H9 (cell line): ENCODE results near the gene SEPTIN5. TPM values are rescaled to one million over a fixed set of nuclear protein-coding genes. Genes with fewer than 3 reads are reported as not detected.

Experiments used
- DNase-seq: peaks from one replicate; pipeline ENCODE4 v3.0.0-alpha.2; 2017
- H2AFZ ChIP-seq: one replicate; pipeline ENCODE4 v1.6.1; 2013; ENCODE audit warnings: mild to moderate bottlenecking, low read length, control low read depth, moderate library complexity
- H2AK5ac ChIP-seq: 2 replicates; pipeline ENCODE4 v1.6.1; 2013; ENCODE audit warnings: low read length, control low read depth, mixed read lengths; ENCODE audit not compliant: insufficient read length
- H2BK120ac ChIP-seq: one replicate; pipeline ENCODE4 v1.6.1; 2013; ENCODE audit warnings: low read depth, mild to moderate bottlenecking, low read length, control low read depth, inconsistent platforms; ENCODE audit not compliant: poor library complexity, severe bottlenecking
- H2BK12ac ChIP-seq: 2 replicates; pipeline ENCODE4 v1.6.1; 2013; ENCODE audit warnings: low read length, control low read depth, mixed read lengths, low read depth; ENCODE audit not compliant: insufficient read length
- H2BK15ac ChIP-seq: 2 replicates; pipeline ENCODE4 v1.6.1; 2013; ENCODE audit warnings: low read depth, low read length, control low read depth
- H2BK20ac ChIP-seq: one replicate; pipeline ENCODE4 v1.6.1; 2013; ENCODE audit warnings: low read depth, mild to moderate bottlenecking, low read length, control low read depth, inconsistent platforms; ENCODE audit not compliant: poor library complexity, severe bottlenecking
- H2BK5ac ChIP-seq: 2 replicates; pipeline ENCODE4 v1.6.1; 2013; ENCODE audit warnings: low read length, control low read depth, mixed read lengths; ENCODE audit not compliant: insufficient read length
- H3K14ac ChIP-seq: 2 replicates; pipeline ENCODE4 v1.6.1; 2013; ENCODE audit warnings: low read length, control low read depth; ENCODE audit not compliant: insufficient read depth
- H3K18ac ChIP-seq: 2 replicates; pipeline ENCODE4 v1.6.1; 2013; ENCODE audit warnings: low read depth, mild to moderate bottlenecking, mixed read lengths, low read length, control low read depth; ENCODE audit not compliant: insufficient read length
- H3K23ac ChIP-seq: 2 replicates; pipeline ENCODE4 v1.6.1; 2013; ENCODE audit warnings: low read length, control low read depth, mixed read lengths, low read depth; ENCODE audit not compliant: insufficient read length
- H3K23me2 ChIP-seq: 2 replicates; pipeline ENCODE4 v1.6.1; 2013; ENCODE audit warnings: low read depth, mild to moderate bottlenecking, mixed read lengths, low read length, control low read depth; ENCODE audit not compliant: insufficient read length, poor library complexity, severe bottlenecking
- H3K27ac ChIP-seq: 2 replicates; pipeline ENCODE4 v1.5.1; 2013; ENCODE audit warnings: low read length, control low read depth, mixed read lengths, low read depth; ENCODE audit not compliant: insufficient read length
- H3K27me3 ChIP-seq: 2 replicates; pipeline ENCODE4 v1.6.1; 2013; ENCODE audit warnings: low read length, control low read depth, inconsistent platforms; ENCODE audit not compliant: insufficient read depth
- H3K4ac ChIP-seq: 2 replicates; pipeline ENCODE4 v1.6.1; 2013; ENCODE audit warnings: low read depth, mild to moderate bottlenecking, control low read depth, inconsistent platforms, low read length, moderate library complexity
- H3K4me1 ChIP-seq: 2 replicates; pipeline ENCODE4 v1.6.1; 2013; ENCODE audit warnings: low read length, control low read depth, inconsistent platforms; ENCODE audit not compliant: insufficient read depth
- H3K4me2 ChIP-seq: 2 replicates; pipeline ENCODE4 v1.6.1; 2013; ENCODE audit warnings: low read length, control low read depth, mixed read lengths; ENCODE audit not compliant: insufficient read length, insufficient read depth
- H3K56ac ChIP-seq: 2 replicates; pipeline ENCODE4 v1.6.1; 2013; ENCODE audit warnings: low read depth, mild to moderate bottlenecking, mixed read lengths, low read length, control low read depth; ENCODE audit not compliant: insufficient read length
- H3K79me1 ChIP-seq: 2 replicates; pipeline ENCODE4 v1.6.1; 2013; ENCODE audit warnings: low read depth, mild to moderate bottlenecking, moderate library complexity, low read length, control low read depth, inconsistent platforms; ENCODE audit not compliant: insufficient read depth, poor library complexity, severe bottlenecking
- H3K79me2 ChIP-seq: 2 replicates; pipeline ENCODE4 v1.6.1; 2013; ENCODE audit warnings: low read length, control low read depth, inconsistent platforms; ENCODE audit not compliant: insufficient read depth
- H3K9ac ChIP-seq: 2 replicates; pipeline ENCODE4 v1.6.1; 2013; ENCODE audit warnings: low read length, control low read depth, mixed read lengths; ENCODE audit not compliant: insufficient read length; ENCODE audit errors: extremely low read depth
- H3K9me3 ChIP-seq: one replicate; pipeline ENCODE4 v1.6.1; 2013; ENCODE audit warnings: low read depth, low read length, inconsistent platforms; ENCODE audit not compliant: control insufficient read depth
- H3T11ph ChIP-seq: one replicate; pipeline ENCODE4 v1.6.1; 2013; ENCODE audit warnings: mild to moderate bottlenecking, low read length, control low read depth, inconsistent platforms
- H4K20me1 ChIP-seq: one replicate; pipeline ENCODE4 v1.6.1; 2013; ENCODE audit not compliant: control insufficient read depth, insufficient read length, insufficient read depth
- H4K5ac ChIP-seq: 2 replicates; pipeline ENCODE4 v1.6.1; 2013; ENCODE audit warnings: low read depth, mild to moderate bottlenecking, mixed read lengths, low read length, control low read depth; ENCODE audit not compliant: insufficient read length
- H4K8ac ChIP-seq: replicated peaks from 2 replicates; pipeline ENCODE4 v1.6.1; 2013; ENCODE audit warnings: low read length, control low read depth, mixed read lengths, low read depth; ENCODE audit not compliant: insufficient read length
- H4K91ac ChIP-seq: 2 replicates; pipeline ENCODE4 v1.6.1; 2013; ENCODE audit warnings: low read depth, mild to moderate bottlenecking, moderate library complexity, mixed read lengths, low read length, control low read depth; ENCODE audit not compliant: insufficient read length
- H3K27ac Mint-ChIP-seq, 3 experiments: 2 replicates in 2 of 3; 3 replicates in 1 of 3; pipeline ENCODE4 v1.8.0; 2020 to 2021; ENCODE audit warnings: mixed read lengths in 3 of 3, mild to moderate bottlenecking in 1 of 3, moderate library complexity in 1 of 3
- H3K27me3 Mint-ChIP-seq: 2 replicates; pipeline ENCODE4 v1.8.0; 2021; ENCODE audit warnings: low read depth, mild to moderate bottlenecking, moderate library complexity, mixed read lengths
- H3K36me3 Mint-ChIP-seq, 3 experiments: 2 replicates in 2 of 3; 3 replicates in 1 of 3; pipeline ENCODE4 v1.8.0; 2020 to 2021; ENCODE audit warnings: low read depth in 3 of 3, mixed read lengths in 3 of 3; ENCODE audit not compliant: insufficient read depth in 1 of 3
- H3K4me1 Mint-ChIP-seq, 2 experiments: 2 replicates each; pipeline ENCODE4 v1.8.0; 2020; ENCODE audit warnings: mixed read lengths in 2 of 2
- H3K4me3 Mint-ChIP-seq, 2 experiments: 2 replicates in 1 of 2; 3 replicates in 1 of 2; pipeline ENCODE4 v1.8.0; 2020 to 2021; ENCODE audit warnings: mild to moderate bottlenecking in 2 of 2, mixed read lengths in 2 of 2, moderate library complexity in 1 of 2
- H3K9me3 Mint-ChIP-seq, 2 experiments: 2 replicates in 1 of 2; 3 replicates in 1 of 2; pipeline ENCODE4 v1.8.0; 2020; ENCODE audit warnings: mild to moderate bottlenecking in 2 of 2, mixed read lengths in 2 of 2, moderate library complexity in 1 of 2
- CTCF ChIP-seq: fragments of 200-600 bp; sonication (generic); conservative IDR thresholded peaks from 3 replicates; pipeline ENCODE4 v1.8.0; 2021; ENCODE audit warnings: antibody characterized with exemption, mild to moderate bottlenecking
- WGBS: extraction: QIAGEN DNeasy Blood & Tissue Kit; methylation state at CpG from one replicate; pipeline ENCODE4 v1.1.7; 2013; ENCODE audit warnings: missing lambda C conversion rate, low lambda C conversion rate, mixed read lengths; ENCODE audit not compliant: insufficient read length; ENCODE audit errors: extremely low coverage; 5-methylcytosine and 5-hydroxymethylcytosine counted together
- total RNA-seq: library from RNA; stranded (reverse); gene quantifications from 2 replicates; pipeline ENCODE4 v1.2.1, GENCODE V29; 2021

SEPTIN5 gene
- total RNA-seq, 1 experiment from 2014 or later: 17.8 TPM

- no peak overlapping the region for H2BK12ac ChIP-seq
- peaks cover 2% of the 10 kb centered on the region for H3K23me2 ChIP-seq
- no peak overlapping the region for H3K14ac ChIP-seq
- H3T11ph ChIP-seq: no peak overlapping the region
- no peak overlapping the region for H2AK5ac ChIP-seq
- no peak overlapping the region for H3K4me2 ChIP-seq
- H2AFZ ChIP-seq: no peak overlapping the region
- no peak overlapping the region for H4K5ac ChIP-seq
- H2BK20ac ChIP-seq: no peak overlapping the region
- no peak overlapping the region for H2BK15ac ChIP-seq
- H3K56ac ChIP-seq: no peak overlapping the region
- no peaks in the 10 kb centered on the region for H3K79me2 ChIP-seq
- H3K23ac ChIP-seq: no peak overlapping the region
- H3K9me3 Mint-ChIP-seq: peaks cover 8 to 19% of the 10 kb centered on the region in 2 experiments; a peak in 3 of 5 replicates
- H3K4me3 Mint-ChIP-seq: no peak overlapping the region
- H3K27me3 ChIP-seq: peaks cover 31% of the 10 kb centered on the region; the same call in 1 of the 2 replicates
- no peak for TF ChIP-seq CTCF
- no peak overlapping the region for H4K91ac ChIP-seq
- no peak overlapping the region for H3K4ac ChIP-seq
- H3K36me3 Mint-ChIP-seq: no peaks in the 10 kb centered on the region; a peak in 2 of 7 replicates
- WGBS: no CpG with 5 or more reads among the region's 9 CpGs
- H4K8ac ChIP-seq: no peak overlapping the region
- no peak for DNase-seq
- no peaks in the 10 kb centered on the region for H3K9me3 ChIP-seq
- no peak overlapping the region for H2BK5ac ChIP-seq
- H3K27ac ChIP-seq: no peak overlapping the region
- no peak overlapping the region for H3K9ac ChIP-seq
- H3K27ac Mint-ChIP-seq: no peak overlapping the region
- no peaks in the 10 kb centered on the region for H3K4me1 ChIP-seq
- H3K18ac ChIP-seq: no peak overlapping the region
- no peak overlapping the region for H2BK120ac ChIP-seq
- peaks cover 7% of the 10 kb centered on the region for H4K20me1 ChIP-seq
- H3K4me1 Mint-ChIP-seq: peaks cover 2 to 8% of the 10 kb centered on the region in 2 experiments; a peak in 2 of 4 replicates
- peaks cover 63% of the 10 kb centered on the region for H3K27me3 Mint-ChIP-seq
- H3K79me1 ChIP-seq: no peaks in the 10 kb centered on the region
Measured at GRCh38 chr22:19729507-19729906, 15.2 kb downstream of the SEPTIN5 start.
